Measurements from ENCODE around the gene ANKLE1. TPM values are rescaled to one million over a fixed set of nuclear protein-coding genes. Genes with fewer than 3 reads are reported as not detected.

The ANKLE1 gene
- total and polyA plus RNA-seq, 2 donors (not counting 3 experiments of a cell fraction or from before 2014, with no cell fraction given) = 1.9 to 3.1 TPM

GRCh38 chr19:17325881-17326594, 44.3 kb downstream of the ANKLE1 start:
- FAIRE-seq = no peak
- no peak for DNase-seq (ENCODE audit: low read depth, low spot score)
- Histone ChIP-seq H3K27me3 (ENCODE audit: control insufficient read depth in 2 of 2, insufficient read depth in 2 of 2, low read length in 2 of 2) (peaks cover 4 to 19% of the 10 kb centered on the region in 2 experiments), H3K9ac (replicated peaks; ENCODE audit: extremely low read depth, insufficient read depth, low read length) (no peak overlapping the region), H3K9me1 (replicated peaks; ENCODE audit: control insufficient read depth, extremely low read depth, insufficient read depth, low read length) (no peaks in the 10 kb centered on the region), H3K79me2 (ENCODE audit: control insufficient read depth, insufficient read depth, low read length) (no peaks in the 10 kb centered on the region), H3K4me1 (ENCODE audit: control insufficient read depth, extremely low read depth, insufficient read depth, low read length) (peaks cover 10% of the 10 kb centered on the region), H3K4me2 (ENCODE audit: insufficient read depth, low read length) (no peak overlapping the region), H3K4me3 (replicated peaks in 1 of 3; ENCODE audit: insufficient read depth in 1 of 3, low read depth in 1 of 3, low read length in 3 of 3) (no peak overlapping the region), H3K36me3 (ENCODE audit: control insufficient read depth in 2 of 2, extremely low read depth in 1 of 2, insufficient read depth in 2 of 2, low read length in 2 of 2) (no peaks in the 10 kb centered on the region), H2AFZ (ENCODE audit: low read depth, low read length) (no peak overlapping the region), H3K27ac (ENCODE audit: insufficient read depth, low read depth, low read length) (no peak overlapping the region), H3K9me3 (replicated peaks; ENCODE audit: control insufficient read depth, insufficient read depth, low read length) (no peaks in the 10 kb centered on the region), H4K20me1 (replicated peaks; ENCODE audit: control insufficient read depth, extremely low read depth, insufficient read depth, low read length) (no peaks in the 10 kb centered on the region)
- intact Hi-C loops (cut with micrococcal nuclease) (no loop called here), dilution Hi-C loops (cut with MboI; ENCODE audit: extremely low pct_ligation_motif_present, low sequenced_read_pairs) (no loop called here)
- BruUV-seq (replicated peaks) = no TSS peak
- CTCF ChIA-PET = interaction anchor here (1.4 to 2.5 kb wide), 4 partner anchors 13 to 60 kb away, joined by 3 to 16 read pairs (median 6); partner anchors contain the start of gene DDA1
- TF ChIP-seq GATA2 (IDR thresholded peaks at IDR 0.05; ENCODE audit: insufficient read depth, insufficient read length, low read depth, low read length) (no peak), MAX (IDR thresholded peaks at IDR 0.05; ENCODE audit: insufficient read depth, insufficient read length) (no peak), POLR2A (IDR thresholded peaks at IDR 0.05; ENCODE audit: low read depth, low read length) (no peak), MYC (IDR thresholded peaks at IDR 0.05; ENCODE audit: low read depth, low read length) (no peak), FOS (IDR thresholded peaks at IDR 0.05; ENCODE audit: borderline replicate concordance, insufficient read depth, low read length) (no peak)
- POLR2A ChIA-PET = interaction anchor here (1.3 kb wide), 1 partner anchor 17 kb away, joined by 3 read pairs; the partner anchor contains the start of gene DDA1

- Histone ChIP-seq H3K4me3 (replicated peaks in 1 of 3; ENCODE audit: insufficient read depth in 1 of 3, low read depth in 1 of 3, low read length in 3 of 3) (no peak overlapping the region), H3K27me3 (ENCODE audit: control insufficient read depth in 2 of 2, insufficient read depth in 2 of 2, low read length in 2 of 2) (peaks cover 4 to 19% of the 10 kb centered on the region in 2 experiments), H3K9ac (replicated peaks; ENCODE audit: extremely low read depth, insufficient read depth, low read length) (no peak overlapping the region), H4K20me1 (replicated peaks; ENCODE audit: control insufficient read depth, extremely low read depth, insufficient read depth, low read length) (no peaks in the 10 kb centered on the region), H3K4me1 (ENCODE audit: control insufficient read depth, extremely low read depth, insufficient read depth, low read length) (peaks cover 10% of the 10 kb centered on the region), H3K9me1 (replicated peaks; ENCODE audit: control insufficient read depth, extremely low read depth, insufficient read depth, low read length) (no peaks in the 10 kb centered on the region), H3K27ac (ENCODE audit: insufficient read depth, low read depth, low read length) (no peak overlapping the region), H3K9me3 (replicated peaks; ENCODE audit: control insufficient read depth, insufficient read depth, low read length) (no peaks in the 10 kb centered on the region), H3K79me2 (ENCODE audit: control insufficient read depth, insufficient read depth, low read length) (no peaks in the 10 kb centered on the region), H3K4me2 (ENCODE audit: insufficient read depth, low read length) (no peak overlapping the region), H2AFZ (ENCODE audit: low read depth, low read length) (no peak overlapping the region), H3K36me3 (ENCODE audit: control insufficient read depth in 2 of 2, extremely low read depth in 1 of 2, insufficient read depth in 2 of 2, low read length in 2 of 2) (no peaks in the 10 kb centered on the region)
- ChIA-PET CTCF (interaction anchor here (0.5 to 2.5 kb wide), 6 partner anchors 9 to 871 kb away, joined by 3 to 16 read pairs (median 4); no protein-coding TSS in a partner anchor), POLR2A (interaction anchor here (0.6 to 1.3 kb wide), 2 partner anchors 17 to 192 kb away, joined by 3 read pairs; partner anchors contain the start of gene DDA1)
- intact Hi-C loops (cut with micrococcal nuclease) = no loop called here
- FAIRE-seq (no peak), DNase-seq (ENCODE audit: low read depth, low spot score) (no peak)
- no TSS peak for BruUV-seq (replicated peaks)
- TF ChIP-seq MYC (IDR thresholded peaks at IDR 0.05; ENCODE audit: low read depth, low read length) (no peak), GATA2 (IDR thresholded peaks at IDR 0.05; ENCODE audit: insufficient read depth, insufficient read length, low read depth, low read length) (no peak), FOS (IDR thresholded peaks at IDR 0.05; ENCODE audit: borderline replicate concordance, insufficient read depth, low read length) (no peak), JUN (IDR thresholded peaks at IDR 0.05; ENCODE audit: borderline replicate concordance, insufficient read depth, insufficient read length, low read depth) (no peak)
- dilution Hi-C loops (cut with MboI; ENCODE audit: extremely low pct_ligation_motif_present, low sequenced_read_pairs) = no loop called here
Observed at GRCh38 chr19:17326595-17326966, 44.9 kb downstream of the ANKLE1 start.
